ENCODE measurements around the gene ANKS1A.
"Not testable (repeated sequence)": the region's sequence is repeated elsewhere in the genome, so short reads cannot be mapped to it uniquely, and the experiment has no call there.

ANKS1A gene

GRCh38 chr6:34961082-34961481 is 72.0 kb downstream of the ANKS1A start:
- DNase-seq, result no peak

- no peak for DNase-seq
Observed at GRCh38 chr6:34961574-34961973, 72.5 kb downstream of the ANKS1A start.

GRCh38 chr6:34964564-34964963 is 75.5 kb downstream of the ANKS1A start:
- DNase-seq, result no peak

GRCh38 chr6:34967461-34967860 is 78.4 kb downstream of the ANKS1A start:
- DNase-seq, result no peak

GRCh38 chr6:34969662-34970265 is 80.7 kb downstream of the ANKS1A start:
- no peak for DNase-seq

- no peak for DNase-seq
Observed at GRCh38 chr6:34970488-34970887, 81.4 kb downstream of the ANKS1A start.

- DNase-seq, result no peak
Observed at GRCh38 chr6:34970957-34971356, 81.9 kb downstream of the ANKS1A start.

- no peak for DNase-seq
Observed at GRCh38 chr6:34973547-34974248, 84.6 kb downstream of the ANKS1A start.

- no peak for DNase-seq
Observed at GRCh38 chr6:34974249-34974642, 85.2 kb downstream of the ANKS1A start.

GRCh38 chr6:34976239-34976638 is 87.2 kb downstream of the ANKS1A start:
- DNase-seq, result no peak

GRCh38 chr6:34979218-34979617 is 90.2 kb downstream of the ANKS1A start:
- no peak for DNase-seq

GRCh38 chr6:34979994-34980393 is 90.9 kb downstream of the ANKS1A start:
- no peak for DNase-seq

GRCh38 chr6:34981366-34981765 is 92.3 kb downstream of the ANKS1A start:
- DNase-seq, result no peak

- DNase-seq, result no peak
Observed at GRCh38 chr6:34981951-34982350, 92.9 kb downstream of the ANKS1A start.

GRCh38 chr6:34982424-34982852 is 93.4 kb downstream of the ANKS1A start:
- DNase-seq, result no peak

- no peak for DNase-seq
Observed at GRCh38 chr6:34984416-34984815, 95.4 kb downstream of the ANKS1A start.

- no peak for DNase-seq
Observed at GRCh38 chr6:34985236-34985635, 96.2 kb downstream of the ANKS1A start.

GRCh38 chr6:34986845-34987246 is 97.8 kb downstream of the ANKS1A start:
- peak; percentile 48 for DNase-seq

GRCh38 chr6:34987506-34987905 is 98.5 kb downstream of the ANKS1A start:
- no peak for DNase-seq

GRCh38 chr6:34990971-34991560 is 102.0 kb downstream of the ANKS1A start:
- DNase-seq, result no peak

GRCh38 chr6:34992376-34992775 is 103.3 kb downstream of the ANKS1A start:
- no peak for DNase-seq

GRCh38 chr6:34993213-34993612 is 104.2 kb downstream of the ANKS1A start:
- no peak for DNase-seq

- no peak for DNase-seq
Observed at GRCh38 chr6:34994693-34995092, 105.6 kb downstream of the ANKS1A start.

GRCh38 chr6:34998417-34998816 is 109.4 kb downstream of the ANKS1A start:
- not testable (repeated sequence) for DNase-seq

Data from activated CD4-positive, CD25-positive, alpha-beta regulatory T cell treated with anti-CD3 and anti-CD28 coated beads, Interleukin-2, amount 50 U/mL, for 72 hours (primary cell).